GM06990 (cell line): ENCODE data around the gene GPX2.
A peak's percentile ranks its signal among the peaks of the same experiment; 100 is the strongest.

Experiments
- DNase-seq: peaks from one replicate; pipeline ENCODE4 v3.0.0-alpha.2; 2011; ENCODE audit not compliant: insufficient read length; ENCODE audit errors: extremely low read depth
- H3K27me3 ChIP-seq: replicated peaks from 2 replicates; pipeline ENCODE4 v1.6.0; 2011; ENCODE audit warnings: low read length; ENCODE audit not compliant: control insufficient read depth, insufficient read depth
- H3K36me3 ChIP-seq: 2 replicates; pipeline ENCODE4 v1.5.1; 2011; ENCODE audit warnings: low read length; ENCODE audit not compliant: control insufficient read depth, insufficient read depth
- H3K4me3 ChIP-seq: replicated peaks from 2 replicates; pipeline ENCODE4 v1.5.1; 2011; ENCODE audit warnings: low read depth, mild to moderate bottlenecking, control low read depth, low read length
- CTCF ChIP-seq: IDR thresholded peaks from 2 replicates; pipeline ENCODE4 v1.5.1; 2011; ENCODE audit warnings: low read length, control low read depth, mild to moderate bottlenecking, inconsistent platforms; ENCODE audit not compliant: insufficient read depth, poor library complexity, severe bottlenecking

The GPX2 gene

GRCh38 chr14:64942531-64943111 is at the start of gene GPX2:
GPX2 (minus strand) TSS chr14:64942745; CDS start chr14:64942726, 19 bp downstream.
- DNase-seq = no peak
- Histone ChIP-seq H3K4me3 (no peak within 1 kb of the TSS), H3K36me3 (peaks cover 4% of the 10 kb centered on the region), H3K27me3 (no peaks in the 10 kb centered on the region)
- TF ChIP-seq CTCF = no peak

DNA sequence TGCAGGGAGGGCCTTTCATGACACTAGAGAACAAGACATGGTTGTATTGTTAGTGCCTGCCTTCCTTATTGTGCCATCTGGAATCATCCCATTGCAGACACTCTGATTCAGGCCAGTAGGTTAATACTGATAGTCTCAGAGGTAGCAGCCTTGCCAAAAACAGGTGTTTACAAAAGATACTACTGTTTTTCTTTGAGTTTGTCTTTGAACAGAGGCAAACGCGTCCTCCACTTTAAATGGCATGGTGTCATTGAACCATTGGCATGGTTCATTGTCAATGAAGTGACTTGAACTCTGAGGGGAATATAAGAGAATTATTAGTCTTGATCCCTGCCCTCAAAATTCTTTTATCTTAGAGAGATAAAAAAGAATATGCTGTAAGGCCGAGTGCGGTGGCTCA is 48.4 kb upstream of the GPX2 start:
- Histone ChIP-seq H3K4me3 (no peak overlapping the region), H3K27me3 (no peaks in the 10 kb centered on the region), H3K36me3 (no peaks in the 10 kb centered on the region; the same call in 1 of the 2 replicates)
- no peak for DNase-seq
- TF ChIP-seq CTCF = no peak

GRCh38 chr14:64990296-64990695 is 47.8 kb upstream of the GPX2 start:
- TF ChIP-seq CTCF = no peak
- Histone ChIP-seq H3K4me3 (no peak overlapping the region), H3K27me3 (no peaks in the 10 kb centered on the region), H3K36me3 (no peaks in the 10 kb centered on the region; the same call in 1 of the 2 replicates)
- DNase-seq = no peak

GRCh38 chr14:64987438-64987767 is 44.9 kb upstream of the GPX2 start:
- H3K4me3 ChIP-seq = peak overlapping the region; percentile 98
- H3K36me3 ChIP-seq = no peaks in the 10 kb centered on the region; the same call in 1 of the 2 replicates
- TF ChIP-seq CTCF = no peak
- no peak for DNase-seq
- no peaks in the 10 kb centered on the region for H3K27me3 ChIP-seq

DNA sequence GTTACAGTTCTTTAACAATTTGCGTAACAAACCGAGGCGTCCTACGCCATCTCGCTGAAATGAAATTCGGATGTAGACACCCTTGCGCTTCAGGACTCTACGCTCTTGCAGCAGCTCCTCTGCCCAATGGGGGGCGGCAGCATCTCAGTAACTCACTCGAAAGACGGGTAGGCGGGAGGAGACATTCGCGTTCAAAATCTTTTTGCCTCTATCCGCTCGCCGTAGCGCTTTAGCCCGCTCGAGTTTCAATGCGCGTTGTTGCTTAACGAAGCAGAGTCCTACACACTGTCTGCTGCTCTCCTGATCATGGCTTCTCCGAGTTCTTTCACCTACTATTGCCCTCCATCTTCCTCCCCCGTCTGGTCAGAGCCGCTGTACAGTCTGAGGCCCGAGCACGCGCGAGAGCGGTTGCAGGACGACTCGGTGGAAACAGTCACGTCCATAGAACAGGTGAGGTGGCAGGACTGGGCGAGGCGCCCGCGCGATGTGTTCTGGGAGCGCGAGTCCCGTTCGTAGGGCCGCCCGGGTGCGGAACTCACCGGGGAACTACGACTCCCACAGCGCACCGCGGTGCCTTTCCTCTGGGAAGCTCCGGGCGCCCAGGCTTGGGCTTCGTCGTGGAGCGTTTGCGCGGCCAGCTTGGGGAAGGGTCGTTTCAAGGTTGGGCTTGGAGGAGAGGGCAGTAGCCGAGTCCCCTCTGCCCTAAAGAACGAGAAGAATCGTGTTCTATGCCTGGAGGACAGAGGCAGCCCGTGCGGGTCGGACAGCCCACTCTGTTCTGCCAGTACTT is 44.3 kb upstream of the GPX2 start, which contains the start of gene FNTB:
Gene FNTB (plus strand): TSS at position 248 of the 790 bp plus-strand sequence. CDS start 59 bp downstream, at position 307.
- Histone ChIP-seq H3K4me3 (peak within 1 kb of the TSS; percentile 98), H3K36me3 (no peaks in the 10 kb centered on the region; the same call in 1 of the 2 replicates), H3K27me3 (no peaks in the 10 kb centered on the region)
- DNase-seq = peak; percentile 96
- peak; percentile 86 for TF ChIP-seq CTCF
